Omental fat pad (tissue), 4 donors: ENCODE measurements around the gene ITGB3. TPM values are rescaled to one million over a fixed set of nuclear protein-coding genes. Genes with fewer than 3 reads are reported as not detected.
A peak's percentile ranks its signal among the peaks of the same experiment; 100 is the strongest.

ENCODE experiments used
- ATAC-seq: fragments of 150-250 bp; one replicate; pipeline ENCODE4 v1.9.1; 2016; ENCODE audit warnings: mild to moderate bottlenecking, moderate library complexity; ENCODE audit not compliant: low FRiP score
- DNase-seq: peaks from one replicate; pipeline ENCODE4 v3.0.0-alpha.2; 2019; ENCODE audit warnings: low spot score
- CTCF ChIP-seq, 3 donors: fragments of 450-650 bp; IDR thresholded peaks; one replicate each; pipeline ENCODE4 v1.5.1; 2016 to 2017; ENCODE audit warnings: antibody characterized with exemption in 3 of 3, mild to moderate bottlenecking in 3 of 3, moderate library complexity in 2 of 3
- total RNA-seq, 4 donors: library from RNA; depleted of rRNA; stranded (reverse); fragments of >200 nt; gene quantifications; one replicate each; pipeline ENCODE4 v1.1.0, GENCODE V29; 2016

ITGB3 gene
- total RNA-seq, 4 donors from 2014 or later, result 12.1 to 72.9 (median 17.5) TPM

- TF ChIP-seq CTCF (IDR thresholded peaks at IDR 0.05), result no peak
- no peak for ATAC-seq
- DNase-seq, result no peak
Measured at GRCh38 chr17:47299239-47299910, 45.7 kb downstream of the ITGB3 start.

- ATAC-seq (no peak), DNase-seq (no peak)
- no peak for TF ChIP-seq CTCF (IDR thresholded peaks at IDR 0.05)
Measured at GRCh38 chr17:47300718-47301117, 47.1 kb downstream of the ITGB3 start.

- TF ChIP-seq CTCF (IDR thresholded peaks at IDR 0.05), result no peak
- no peak for ATAC-seq
- DNase-seq, result no peak
Measured at GRCh38 chr17:47301161-47301560, 47.5 kb downstream of the ITGB3 start.

GRCh38 chr17:47301831-47302230, 48.2 kb downstream of the ITGB3 start:
- DNase-seq (no peak), ATAC-seq (no peak)
- TF ChIP-seq CTCF (IDR thresholded peaks at IDR 0.05), result no peak

- DNase-seq (no peak), ATAC-seq (no peak)
- TF ChIP-seq CTCF (IDR thresholded peaks at IDR 0.05), result no peak
Measured at GRCh38 chr17:47304186-47304585, 50.6 kb downstream of the ITGB3 start.

- ATAC-seq (peak; percentile 77), DNase-seq (no peak)
- no peak for TF ChIP-seq CTCF (IDR thresholded peaks at IDR 0.05)
Measured at GRCh38 chr17:47305302-47305923, 51.8 kb downstream of the ITGB3 start.

- DNase-seq (no peak), ATAC-seq (no peak)
- no peak for TF ChIP-seq CTCF (IDR thresholded peaks at IDR 0.05)
Measured at GRCh38 chr17:47310186-47310733, 56.6 kb downstream of the ITGB3 start.
